H1 (cell line): ENCODE data around the gene OVCH2. TPM values are rescaled to one million over a fixed set of nuclear protein-coding genes. Genes with fewer than 3 reads are reported as not detected.

ENCODE experiments used
- CTCF ChIA-PET: fragments of 300-600 bp; sonication (Branson Sonifier 250); formaldehyde crosslinking; loops from one replicate; lab custom pipeline; 2021; ENCODE audit not compliant: partially characterized antibody; lab: Charles Lee
- POLR2A ChIA-PET: fragments of 300-600 bp; sonication (Branson Sonifier 250); formaldehyde crosslinking; loops from one replicate; lab custom pipeline; 2021; ENCODE audit warnings: inconsistent platforms; ENCODE audit not compliant: partially characterized antibody; lab: Charles Lee
- DNase-seq, 2 experiments: peaks; one replicate each; pipeline versions ENCODE4 v3.0.0 to v3.0.0-alpha.2; 2010 to 2022; ENCODE audit warnings: low spot score in 2 of 2, low read depth in 1 of 2, mixed read lengths in 1 of 2
- FAIRE-seq: peaks from 2 replicates; lab custom pipeline; 2011; peaks lifted over from hg19 to GRCh38; lab: Jason Lieb, UNC
- H2AFZ ChIP-seq: 2 replicates; pipeline ENCODE4 v1.8.1; 2012; ENCODE audit warnings: low read length, inconsistent platforms
- H2AK5ac ChIP-seq: 2 replicates; pipeline ENCODE4 v1.6.1; 2013; ENCODE audit warnings: low read depth, low read length
- H2BK120ac ChIP-seq: replicated peaks from 2 replicates; pipeline ENCODE3; 2013; ENCODE audit warnings: low read depth, low read length, inconsistent platforms
- H2BK12ac ChIP-seq: 2 replicates; pipeline ENCODE4 v1.6.1; 2013; ENCODE audit warnings: low read depth, low read length
- H2BK15ac ChIP-seq: 2 replicates; pipeline ENCODE4 v1.6.1; 2013; ENCODE audit warnings: low read length
- H2BK20ac ChIP-seq: 2 replicates; pipeline ENCODE4 v1.6.1; 2013; ENCODE audit warnings: low read length
- H2BK5ac ChIP-seq: 2 replicates; pipeline ENCODE4 v1.6.1; 2013; ENCODE audit warnings: low read depth, low read length
- H3K14ac ChIP-seq: 2 replicates; pipeline ENCODE4 v1.6.1; 2013; ENCODE audit warnings: inconsistent platforms; ENCODE audit not compliant: insufficient read length
- H3K18ac ChIP-seq: 2 replicates; pipeline ENCODE4 v1.6.1; 2013; ENCODE audit warnings: low read length; ENCODE audit errors: extremely low read depth
- H3K23ac ChIP-seq: 2 replicates; pipeline ENCODE4 v1.6.1; 2013; ENCODE audit warnings: inconsistent platforms; ENCODE audit not compliant: insufficient read length
- H3K23me2 ChIP-seq: 2 replicates; pipeline ENCODE4 v1.6.1; 2013; ENCODE audit warnings: low read depth, low read length
- H3K27ac ChIP-seq: 2 replicates; pipeline ENCODE4 v1.6.1; 2011; ENCODE audit warnings: low read depth, low read length, inconsistent platforms
- H3K27me3 ChIP-seq, 4 experiments: replicated peaks in 1 of 4; 1 replicate in 1 of 4; 2 replicates in 3 of 4; pipeline versions ENCODE4 v1.6.1 to v1.8.1; 2011 to 2013; ENCODE audit warnings: low read length in 3 of 4, mild to moderate bottlenecking in 3 of 4, inconsistent platforms in 2 of 4, mixed read lengths in 2 of 4, moderate library complexity in 1 of 4; ENCODE audit not compliant: control insufficient read depth in 3 of 4, insufficient read depth in 3 of 4; ENCODE audit errors: extremely low read depth in 1 of 4
- H3K36me3 ChIP-seq, 4 experiments: 2 replicates each; pipeline versions ENCODE4 v1.6.1 to v1.8.1; 2011 to 2013; ENCODE audit warnings: mild to moderate bottlenecking in 4 of 4, low read length in 3 of 4, moderate library complexity in 2 of 4, control low read depth in 1 of 4, inconsistent platforms in 1 of 4; ENCODE audit not compliant: insufficient read depth in 4 of 4, control insufficient read depth in 2 of 4
- H3K4ac ChIP-seq: replicated peaks from 2 replicates; pipeline ENCODE3; 2013; ENCODE audit warnings: low read length, low read depth, mixed read lengths, inconsistent platforms; ENCODE audit not compliant: insufficient read length
- H3K4me1 ChIP-seq, 4 experiments: replicated peaks in 1 of 4; 1 replicate in 1 of 4; 2 replicates in 3 of 4; pipeline versions ENCODE4 v1.6.1 to v1.8.1; 2011 to 2013; ENCODE audit warnings: low read length in 3 of 4, inconsistent platforms in 2 of 4, mixed read lengths in 1 of 4; ENCODE audit not compliant: insufficient read depth in 4 of 4, control insufficient read depth in 3 of 4
- H3K4me2 ChIP-seq, 2 experiments: 2 replicates each; pipeline versions ENCODE4 v1.6.1 to v1.8.1; 2011 to 2013; ENCODE audit warnings: low read depth in 2 of 2, low read length in 2 of 2, control low read depth in 1 of 2, inconsistent platforms in 1 of 2, mild to moderate bottlenecking in 1 of 2; ENCODE audit not compliant: insufficient read depth in 1 of 2
- H3K4me3 ChIP-seq, 4 experiments: fragments of 200-600, 300-600 bp in 1 of 4; sonication (generic), shearing (Covaris generic), sonication (Bioruptor Twin) in 1 of 4; 2 replicates each; pipeline versions ENCODE4 v1.5.1 to v1.8.1; 2011 to 2016; ENCODE audit warnings: low read length in 4 of 4, low read depth in 3 of 4, control low read depth in 2 of 4, inconsistent platforms in 2 of 4, mild to moderate bottlenecking in 2 of 4, mixed read lengths in 1 of 4, moderate library complexity in 1 of 4; ENCODE audit not compliant: insufficient read depth in 2 of 4; ENCODE audit errors: extremely low read depth in 1 of 4
- H3K56ac ChIP-seq: replicated peaks from 2 replicates; pipeline ENCODE3; 2013; ENCODE audit warnings: low read depth, mild to moderate bottlenecking, mixed read lengths, low read length, inconsistent platforms; ENCODE audit not compliant: insufficient read length
- H3K79me1 ChIP-seq: 2 replicates; pipeline ENCODE4 v1.6.1; 2013; ENCODE audit warnings: low read depth, low read length, control low read depth
- H3K79me2 ChIP-seq, 2 experiments: 2 replicates each; pipeline versions ENCODE4 v1.6.1 to v1.8.1; 2012 to 2013; ENCODE audit warnings: low read length in 2 of 2, mild to moderate bottlenecking in 2 of 2, inconsistent platforms in 1 of 2; ENCODE audit not compliant: insufficient read depth in 2 of 2, control insufficient read depth in 1 of 2
- H3K9ac ChIP-seq, 4 experiments: replicated peaks in 1 of 4; 1 replicate in 1 of 4; 2 replicates in 3 of 4; pipeline versions ENCODE4 v1.6.1 to v1.8.1; 2011 to 2013; ENCODE audit warnings: low read depth in 3 of 4, low read length in 3 of 4, control low read depth in 2 of 4, mild to moderate bottlenecking in 2 of 4, moderate library complexity in 2 of 4, inconsistent platforms in 1 of 4; ENCODE audit errors: extremely low read depth in 1 of 4
- H3K9me3 ChIP-seq, 2 experiments: 2 replicates each; pipeline versions ENCODE4 v1.6.1 to v1.8.1; 2012 to 2013; ENCODE audit warnings: mild to moderate bottlenecking in 2 of 2, moderate library complexity in 2 of 2, control low read depth in 1 of 2, inconsistent platforms in 1 of 2, low read depth in 1 of 2, low read length in 1 of 2, mixed read lengths in 1 of 2; ENCODE audit not compliant: insufficient read depth in 2 of 2
- H4K20me1 ChIP-seq, 2 experiments: replicated peaks in 1 of 2; 2 replicates each; pipeline versions ENCODE3 to v1.8.1; 2011 to 2013; ENCODE audit warnings: inconsistent platforms in 2 of 2, low read length in 2 of 2, mild to moderate bottlenecking in 1 of 2; ENCODE audit not compliant: insufficient read depth in 2 of 2, control insufficient read depth in 1 of 2
- H4K5ac ChIP-seq: 2 replicates; pipeline ENCODE4 v1.6.1; 2013; ENCODE audit warnings: low read length, low read depth, mixed read lengths, inconsistent platforms; ENCODE audit not compliant: insufficient read length
- H4K8ac ChIP-seq: 2 replicates; pipeline ENCODE4 v1.8.0; 2013; ENCODE audit warnings: mild to moderate bottlenecking, moderate library complexity, low read length, inconsistent platforms; ENCODE audit not compliant: insufficient read depth; ENCODE audit errors: extremely low read depth
- H4K91ac ChIP-seq: replicated peaks from 2 replicates; pipeline ENCODE3; 2013; ENCODE audit warnings: low read length, mixed read lengths, inconsistent platforms; ENCODE audit not compliant: insufficient read length
- EP300 ChIP-seq, 2 experiments: IDR thresholded peaks; 1 replicate in 1 of 2; 2 replicates in 1 of 2; pipeline ENCODE4 v1.6.1; 2011 to 2012; ENCODE audit warnings: low read depth in 2 of 2, low read length in 2 of 2, mild to moderate bottlenecking in 2 of 2, borderline replicate concordance in 1 of 2, inconsistent platforms in 1 of 2, moderate library complexity in 1 of 2
- PHF8 ChIP-seq: fragments of 200-600 bp; sonication (generic); conservative IDR thresholded peaks from 2 replicates; pipeline ENCODE4 v1.7.1; 2012; ENCODE audit warnings: low read depth, mild to moderate bottlenecking, inconsistent platforms, low read length, moderate library complexity
- RBBP5 ChIP-seq: IDR thresholded peaks from 2 replicates; pipeline ENCODE4 v1.7.1; 2012; ENCODE audit warnings: low read depth, mild to moderate bottlenecking, inconsistent platforms, low read length, moderate library complexity, borderline replicate concordance
- SAP30 ChIP-seq: fragments of 300-600 bp; sonication (generic); IDR thresholded peaks from 2 replicates; pipeline ENCODE4 v1.7.1; 2012; ENCODE audit warnings: low read length, moderate library complexity, mild to moderate bottlenecking, inconsistent platforms; ENCODE audit not compliant: insufficient read depth, insufficient replicate concordance
- WGBS, 2 experiments: shearing (Covaris generic) in 1 of 2; methylation state at CpG; one replicate each; pipeline versions ENCODE4 v1.1.6 to v1.1.7; 2013 to 2015; ENCODE audit warnings: low lambda C conversion rate in 2 of 2, mixed read lengths in 2 of 2, inconsistent platforms in 1 of 2, low coverage in 1 of 2, missing lambda C conversion rate in 1 of 2; ENCODE audit not compliant: insufficient replicate concordance in 2 of 2, insufficient coverage in 1 of 2, insufficient read length in 1 of 2; ENCODE audit errors: extremely low coverage in 1 of 2, missing lambda C conversion rate in 1 of 2; 5-methylcytosine and 5-hydroxymethylcytosine counted together
- polyA plus RNA-seq, 7 experiments: library from polyadenylated mRNA; depleted of rRNA in 3 of 7; stranded (reverse) in 5 of 7; unstranded in 2 of 7; fragments of >200 nt in 5 of 7; fragments of 200-250 nt in 2 of 7; gene quantifications; 1 replicate in 5 of 7; 2 replicates in 1 of 7; 4 replicates in 1 of 7; pipeline versions ENCODE4 v1.2.1 to v1.2.3, GENCODE V29; 2011 to 2013; ENCODE audit warnings: missing spikeins in 2 of 7, mixed read lengths in 2 of 7
- total RNA-seq: library from RNA; stranded (reverse); fragmentation: NEBNext Ultra II Directional; extraction: Animal tissue kit (Norgen Biotek cat#: 25700); gene quantifications from 2 replicates; pipeline ENCODE4 v1.2.1, GENCODE V29; 2021
- TF ChIP-seq, protein P1 (sequence below): IDR thresholded peaks from 2 replicates; pipeline ENCODE4 v1.6.1; 2011; ENCODE audit warnings: low read depth, mild to moderate bottlenecking, low read length; ENCODE audit not compliant: insufficient read depth

The OVCH2 gene
- total and polyA plus RNA-seq, 2 of the 8 experiments (the other 6 are each of a cell fraction or from before 2014, with no cell fraction given), result 0.03 to 1.1 TPM

DNA sequence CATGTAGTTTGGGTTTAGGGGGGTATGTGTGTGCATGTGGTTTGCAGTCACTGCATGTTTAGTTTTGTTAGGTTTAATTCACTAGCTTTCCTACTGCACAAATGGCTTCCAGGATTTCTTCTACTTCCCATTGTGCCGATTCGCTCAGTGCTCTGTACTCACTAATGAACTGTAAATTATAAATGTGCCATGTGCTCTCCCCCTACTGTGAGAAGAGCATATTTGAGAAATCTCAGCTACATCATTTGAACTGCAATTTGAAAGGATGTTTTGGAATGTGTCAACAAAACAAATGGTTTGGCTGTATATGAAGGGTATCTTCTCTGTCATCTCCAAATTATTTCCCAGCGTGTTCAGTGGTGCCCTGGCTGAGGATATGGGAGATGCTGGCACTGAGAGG is 61.1 kb downstream of the OVCH2 start:
- Histone ChIP-seq H3K4me1 (no peaks in the 10 kb centered on the region), H3K23ac (no peak overlapping the region), H2AFZ (no peak overlapping the region), H2BK5ac (no peak overlapping the region), H3K4ac (no peak overlapping the region), H2BK120ac (no peak overlapping the region), H2BK15ac (no peak overlapping the region), H2BK20ac (no peak overlapping the region), H2BK12ac (no peak overlapping the region), H3K27me3 (peaks cover 0 to 1% (median 0%) of the 10 kb centered on the region in 4 experiments; a peak in 1 of 7 replicates), H3K79me2 (no peaks in the 10 kb centered on the region), H3K4me3 (no peak overlapping the region), H4K5ac (no peak overlapping the region), H3K18ac (no peak overlapping the region), H3K23me2 (no peaks in the 10 kb centered on the region), H3K36me3 (0 out of 8 replicates have a peak, but pooled peaks cover 0 to 2% (median 0%) of the 10 kb centered on the region in 4 experiments), H4K91ac (no peak overlapping the region), H4K20me1 (no peaks in the 10 kb centered on the region), H3K27ac (no peak overlapping the region), H4K8ac (no peak overlapping the region), H3K14ac (no peak overlapping the region), H3K79me1 (no peaks in the 10 kb centered on the region), H3K4me2 (no peak overlapping the region), H3K9me3 (no peaks in the 10 kb centered on the region), H2AK5ac (no peak overlapping the region), H3K56ac (no peak overlapping the region), H3K9ac (no peak overlapping the region)
- FAIRE-seq (no peak), DNase-seq (no peak)
- TF ChIP-seq PHF8, result no peak
- TF ChIP-seq SAP30, result no peak
- TF ChIP-seq, protein P1, sequence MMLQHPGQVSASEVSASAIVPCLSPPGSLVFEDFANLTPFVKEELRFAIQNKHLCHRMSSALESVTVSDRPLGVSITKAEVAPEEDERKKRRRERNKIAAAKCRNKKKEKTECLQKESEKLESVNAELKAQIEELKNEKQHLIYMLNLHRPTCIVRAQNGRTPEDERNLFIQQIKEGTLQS, result no peak
- TF ChIP-seq EP300 (IDR thresholded peaks at IDR 0.05; ENCODE audit: borderline replicate concordance in 1 of 2, low read depth in 2 of 2, low read length in 2 of 2), result no peak
- no peak for TF ChIP-seq RBBP5
- WGBS, 2 experiments, result 91% methylated on average over 3 of the region's 3 CpGs; no CpG with 5 or more reads in 1 of the 2 experiments
- CTCF ChIA-PET, result interaction anchor here (0.6 to 16.4 kb wide), 4 partner anchors 8 to 638 kb away, joined by 3 to 325 read pairs (median 4); no protein-coding TSS in a partner anchor
- POLR2A ChIA-PET, result no interaction called here
